Nephron (organoid): Measurements from ENCODE around the gene PLA2G3.

ENCODE experiments used
- H3K27ac Mint-ChIP-seq, 3 experiments: 2 replicates each; pipeline ENCODE4 v1.8.0; 2020; ENCODE audit warnings: mixed read lengths in 3 of 3, mild to moderate bottlenecking in 2 of 3, moderate library complexity in 1 of 3
- H3K27me3 Mint-ChIP-seq: 2 replicates; pipeline ENCODE4 v1.8.0; 2021; ENCODE audit warnings: low read depth, mild to moderate bottlenecking, moderate library complexity, mixed read lengths
- H3K36me3 Mint-ChIP-seq: 2 replicates; pipeline ENCODE4 v1.8.0; 2020; ENCODE audit warnings: low read depth, mixed read lengths
- H3K4me1 Mint-ChIP-seq: 2 replicates; pipeline ENCODE4 v1.8.0; 2020; ENCODE audit warnings: mixed read lengths
- H3K4me3 Mint-ChIP-seq, 3 experiments: 2 replicates each; pipeline ENCODE4 v1.8.0; 2020; ENCODE audit warnings: mild to moderate bottlenecking in 3 of 3, mixed read lengths in 3 of 3, moderate library complexity in 2 of 3
- H3K9me3 Mint-ChIP-seq: 2 replicates; pipeline ENCODE4 v1.8.0; 2020; ENCODE audit warnings: mixed read lengths
- CTCF ChIP-seq, 3 experiments: fragments of 200-600 bp; sonication (generic); IDR thresholded peaks; one replicate each; pipeline ENCODE4 v1.5.0; 2021; ENCODE audit warnings: antibody characterized with exemption in 3 of 3; ENCODE audit not compliant: unreplicated experiment in 3 of 3

PLA2G3 gene

GRCh38 chr22:31143537-31143936, 3.2 kb upstream of the PLA2G3 start:
- TF ChIP-seq CTCF (IDR thresholded peaks at IDR 0.05; ENCODE audit: unreplicated experiment in 3 of 3): no peak
- peaks cover 12% of the 10 kb centered on the region for H3K27me3 Mint-ChIP-seq
- H3K36me3 Mint-ChIP-seq: no peaks in the 10 kb centered on the region
- H3K4me3 Mint-ChIP-seq: no peak overlapping the region
- peaks cover 18% of the 10 kb centered on the region for H3K9me3 Mint-ChIP-seq
- peaks cover 2% of the 10 kb centered on the region for H3K4me1 Mint-ChIP-seq
- no peak overlapping the region for H3K27ac Mint-ChIP-seq

- peaks cover 18% of the 10 kb centered on the region for H3K9me3 Mint-ChIP-seq
- peaks cover 14% of the 10 kb centered on the region for H3K27me3 Mint-ChIP-seq
- H3K4me1 Mint-ChIP-seq: no peaks in the 10 kb centered on the region
Observed at GRCh38 chr22:31143038-31143437, 2.7 kb upstream of the PLA2G3 start.

GRCh38 chr22:31142285-31142684, 2.0 kb upstream of the PLA2G3 start:
- H3K27me3 Mint-ChIP-seq: peaks cover 14% of the 10 kb centered on the region
- H3K36me3 Mint-ChIP-seq: no peaks in the 10 kb centered on the region
- H3K9me3 Mint-ChIP-seq: peaks cover 14% of the 10 kb centered on the region
- H3K4me1 Mint-ChIP-seq: no peaks in the 10 kb centered on the region
- H3K4me3 Mint-ChIP-seq: no peak overlapping the region
- no peak overlapping the region for H3K27ac Mint-ChIP-seq
- no peak for TF ChIP-seq CTCF (IDR thresholded peaks at IDR 0.05; ENCODE audit: unreplicated experiment in 3 of 3)

More at GRCh38 chr22:31143038-31143437, 2.7 kb upstream of the PLA2G3 start:
- Mint-ChIP-seq H3K36me3 (no peaks in the 10 kb centered on the region), H3K4me3 (no peak overlapping the region), H3K27ac (no peak overlapping the region)
- no peak for TF ChIP-seq CTCF (IDR thresholded peaks at IDR 0.05; ENCODE audit: unreplicated experiment in 3 of 3)

GRCh38 chr22:31141551-31141950, 1.2 kb upstream of the PLA2G3 start:
- no peak overlapping the region for H3K27ac Mint-ChIP-seq
- peaks cover 14% of the 10 kb centered on the region for H3K27me3 Mint-ChIP-seq
- peaks cover 10% of the 10 kb centered on the region for H3K9me3 Mint-ChIP-seq
- no peaks in the 10 kb centered on the region for H3K36me3 Mint-ChIP-seq
- no peaks in the 10 kb centered on the region for H3K4me1 Mint-ChIP-seq
- H3K4me3 Mint-ChIP-seq: no peak overlapping the region
- no peak for TF ChIP-seq CTCF (IDR thresholded peaks at IDR 0.05; ENCODE audit: unreplicated experiment in 3 of 3)

GRCh38 chr22:31140746-31141145, 438 bp upstream of the PLA2G3 start:
- Mint-ChIP-seq H3K27me3 (peaks cover 14% of the 10 kb centered on the region), H3K27ac (no peak overlapping the region), H3K36me3 (no peaks in the 10 kb centered on the region), H3K4me3 (no peak overlapping the region), H3K9me3 (peaks cover 7% of the 10 kb centered on the region), H3K4me1 (no peaks in the 10 kb centered on the region)
- no peak for TF ChIP-seq CTCF (IDR thresholded peaks at IDR 0.05; ENCODE audit: unreplicated experiment in 3 of 3)

- peaks cover 14% of the 10 kb centered on the region for H3K27me3 Mint-ChIP-seq
- H3K36me3 Mint-ChIP-seq: no peaks in the 10 kb centered on the region
- H3K4me1 Mint-ChIP-seq: no peaks in the 10 kb centered on the region
- no peaks in the 10 kb centered on the region for H3K9me3 Mint-ChIP-seq
- H3K4me3 Mint-ChIP-seq: no peak overlapping the region
- H3K27ac Mint-ChIP-seq: no peak overlapping the region
- no peak for TF ChIP-seq CTCF (IDR thresholded peaks at IDR 0.05; ENCODE audit: unreplicated experiment in 3 of 3)
Observed at GRCh38 chr22:31139066-31139465, 1.2 kb downstream of the PLA2G3 start.
